H1 (cell line): ENCODE results near the gene EBNA1BP2. TPM values are rescaled to one million over a fixed set of nuclear protein-coding genes. Genes with fewer than 3 reads are reported as not detected.

Source experiments
- EP300 ChIP-seq, 2 experiments: IDR thresholded peaks; 1 replicate in 1 of 2; 2 replicates in 1 of 2; pipeline ENCODE4 v1.6.1; 2011 to 2012; ENCODE audit warnings: low read depth in 2 of 2, low read length in 2 of 2, mild to moderate bottlenecking in 2 of 2, borderline replicate concordance in 1 of 2, inconsistent platforms in 1 of 2, moderate library complexity in 1 of 2
- polyA plus RNA-seq, 7 experiments: library from polyadenylated mRNA; depleted of rRNA in 3 of 7; stranded (reverse) in 5 of 7; unstranded in 2 of 7; fragments of >200 nt in 5 of 7; fragments of 200-250 nt in 2 of 7; gene quantifications; 1 replicate in 5 of 7; 2 replicates in 1 of 7; 4 replicates in 1 of 7; pipeline versions ENCODE4 v1.2.1 to v1.2.3, GENCODE V29; 2011 to 2013; ENCODE audit warnings: missing spikeins in 2 of 7, mixed read lengths in 2 of 7
- total RNA-seq: library from RNA; stranded (reverse); fragmentation: NEBNext Ultra II Directional; extraction: Animal tissue kit (Norgen Biotek cat#: 25700); gene quantifications from 2 replicates; pipeline ENCODE4 v1.2.1, GENCODE V29; 2021

The EBNA1BP2 gene
- total and polyA plus RNA-seq, 2 of the 8 experiments (the other 6 are each of a cell fraction or from before 2014, with no cell fraction given): 31.0 to 104 TPM

GRCh38 chr1:43172527-43172972 is 460 bp upstream of the EBNA1BP2 start (continued):
- no peak for TF ChIP-seq EP300 (IDR thresholded peaks at IDR 0.05; ENCODE audit: borderline replicate concordance in 1 of 2, low read depth in 2 of 2, low read length in 2 of 2)
- TF ChIP-seq, all 59 proteins: peak for 4
